SK-N-SH (cell line): ENCODE data around the gene MAP3K4. TPM values are rescaled to one million over a fixed set of nuclear protein-coding genes. Genes with fewer than 3 reads are reported as not detected.

Experiments
- CTCF ChIA-PET: fragments of 300-600, 350-600 bp; formaldehyde crosslinking; extraction: SDS; loops from one replicate; lab custom pipeline; 2021; lab: Yijun Ruan, JAX
- POLR2A ChIA-PET: fragments of 350-600 bp; sonication (Branson Sonifier 250); formaldehyde crosslinking; extraction: SDS; loops from one replicate; lab custom pipeline; 2020; ENCODE audit warnings: antibody characterized with exemption, inconsistent platforms; lab: Yijun Ruan, JAX
- DNase-seq: peaks from one replicate; pipeline ENCODE4 v3.0.0; 2012
- H2AFZ ChIP-seq: fragments of 200-600 bp; sonication (generic); 2 replicates; pipeline ENCODE4 v1.8.1; 2016; ENCODE audit warnings: antibody characterized with exemption, mild to moderate bottlenecking, low read depth
- H3F3A ChIP-seq: fragments of 200-600 bp; sonication (generic); replicated peaks from 2 replicates; pipeline ENCODE3; 2016; ENCODE audit warnings: antibody characterized with exemption, mild to moderate bottlenecking; ENCODE audit not compliant: insufficient read depth
- H3K27ac ChIP-seq, 2 experiments: fragments of 200-500 bp in 1 of 2; fragments of 200-600 bp in 1 of 2; sonication (Bioruptor generic) in 1 of 2; sonication (generic), shearing (Covaris generic) in 1 of 2; 2 replicates each; pipeline versions ENCODE4 v1.5.1 to v1.6.1; 2014 to 2016; ENCODE audit warnings: low read depth in 2 of 2, inconsistent platforms in 1 of 2, low read length in 1 of 2, mild to moderate bottlenecking in 1 of 2, mixed read lengths in 1 of 2
- H3K27me3 ChIP-seq: fragments of 200-600 bp; sonication (generic), shearing (Covaris generic); 2 replicates; pipeline ENCODE4 v1.6.1; 2016; ENCODE audit warnings: mixed run types; ENCODE audit not compliant: insufficient read depth
- H3K36me3 ChIP-seq, 2 experiments: fragments of 200-500 bp in 1 of 2; fragments of 200-600 bp in 1 of 2; sonication (Bioruptor generic) in 1 of 2; sonication (generic) in 1 of 2; replicated peaks in 1 of 2; 2 replicates each; pipeline versions ENCODE3 to v1.5.1; 2014 to 2016; ENCODE audit warnings: low read length in 1 of 2, mild to moderate bottlenecking in 1 of 2; ENCODE audit not compliant: insufficient read depth in 2 of 2, control insufficient read depth in 1 of 2
- H3K4me1 ChIP-seq, 2 experiments: fragments of 200-500 bp in 1 of 2; fragments of 200-600 bp in 1 of 2; sonication (Bioruptor generic) in 1 of 2; sonication (generic), shearing (Covaris generic) in 1 of 2; 2 replicates each; pipeline versions ENCODE4 v1.5.1 to v1.6.1; 2014 to 2016; ENCODE audit warnings: low read depth in 1 of 2, low read length in 1 of 2, mixed run types in 1 of 2; ENCODE audit not compliant: insufficient read depth in 2 of 2, control insufficient read depth in 1 of 2
- H3K4me2 ChIP-seq: fragments of 200-600 bp; sonication (generic), shearing (Covaris generic); 2 replicates; pipeline ENCODE4 v1.6.1; 2017; ENCODE audit warnings: mixed run types
- H3K4me3 ChIP-seq, 2 experiments: fragments of 200-500 bp in 1 of 2; fragments of 200-600 bp in 1 of 2; sonication (Bioruptor generic) in 1 of 2; sonication (generic), shearing (Covaris generic) in 1 of 2; 2 replicates each; pipeline versions ENCODE4 v1.5.1 to v1.8.1; 2014 to 2016; ENCODE audit warnings: low read depth in 2 of 2, inconsistent platforms in 1 of 2, low read length in 1 of 2, mild to moderate bottlenecking in 1 of 2, mixed read lengths in 1 of 2, moderate library complexity in 1 of 2
- H3K79me2 ChIP-seq: fragments of 200-600 bp; sonication (generic); 2 replicates; pipeline ENCODE4 v1.8.1; 2017; ENCODE audit warnings: mild to moderate bottlenecking; ENCODE audit not compliant: insufficient read depth
- H3K9ac ChIP-seq: fragments of 200-600 bp; sonication (generic); 2 replicates; pipeline ENCODE4 v1.6.1; 2017; ENCODE audit warnings: mixed run types
- H3K9me2 ChIP-seq: fragments of 200-600 bp; sonication (generic); 2 replicates; pipeline ENCODE4 v1.6.1; 2017; ENCODE audit warnings: mixed run types
- H3K9me3 ChIP-seq: fragments of 200-600 bp; sonication (generic); 2 replicates; pipeline ENCODE4 v1.6.1; 2017; ENCODE audit warnings: mixed run types, mild to moderate bottlenecking, moderate library complexity
- H4K20me1 ChIP-seq: fragments of 200-600 bp; sonication (generic); 2 replicates; pipeline ENCODE4 v1.6.1; 2017; ENCODE audit warnings: mild to moderate bottlenecking, mixed run types; ENCODE audit not compliant: insufficient read depth
- CHD2 ChIP-seq: fragments of 150-350 bp; IDR thresholded peaks from 2 replicates; pipeline ENCODE4 v1.6.1; 2018; ENCODE audit warnings: low read length; ENCODE audit not compliant: partially characterized antibody
- CTCF ChIP-seq: fragments of 200-600 bp; sonication (generic); IDR thresholded peaks from 2 replicates; pipeline ENCODE4 v1.6.1; 2017; ENCODE audit warnings: antibody characterized with exemption, mild to moderate bottlenecking, moderate library complexity
- EZH2phosphoT487 ChIP-seq: fragments of 200-600 bp; sonication (generic); IDR thresholded peaks from 2 replicates; pipeline ENCODE4 v1.6.1; 2017; ENCODE audit warnings: low read depth, mixed run types, mild to moderate bottlenecking, antibody characterized with exemption, moderate library complexity, borderline replicate concordance
- FOSL2 ChIP-seq: IDR thresholded peaks from 2 replicates; pipeline ENCODE4 v1.4.0; 2012; ENCODE audit warnings: low read depth, mild to moderate bottlenecking, moderate library complexity, borderline replicate concordance
- GABPA ChIP-seq: IDR thresholded peaks from 2 replicates; pipeline ENCODE4 v1.4.0; 2012; ENCODE audit warnings: low read depth, mild to moderate bottlenecking
- NFIC ChIP-seq: IDR thresholded peaks from 2 replicates; pipeline ENCODE4 v1.4.0; 2012; ENCODE audit warnings: borderline replicate concordance
- PBX3 ChIP-seq: IDR thresholded peaks from 2 replicates; pipeline ENCODE4; 2012
- RCOR1 ChIP-seq: fragments of 150-350 bp; IDR thresholded peaks from 2 replicates; pipeline ENCODE4 v1.6.1; 2017; ENCODE audit warnings: antibody characterized with exemption, low read length
- RFX5 ChIP-seq: IDR thresholded peaks from 2 replicates; pipeline ENCODE4 v1.6.1; 2012; ENCODE audit warnings: mild to moderate bottlenecking, improper control_type of control experiment, low read length
- TAF1 ChIP-seq: IDR thresholded peaks from 2 replicates; pipeline ENCODE4 v1.6.1; 2012; ENCODE audit warnings: low read depth, mild to moderate bottlenecking, low read length, moderate library complexity, borderline replicate concordance
- TEAD4 ChIP-seq: IDR thresholded peaks from 2 replicates; pipeline ENCODE4 v1.4.0; 2012; ENCODE audit warnings: mild to moderate bottlenecking, borderline replicate concordance; ENCODE audit not compliant: insufficient read depth
- WGBS: methylation state at CpG from one replicate; pipeline ENCODE4 v1.1.6; 2017; ENCODE audit warnings: low lambda C conversion rate; 5-methylcytosine and 5-hydroxymethylcytosine counted together
- polyA plus RNA-seq, 3 experiments: library from polyadenylated mRNA; depleted of rRNA; stranded (reverse); fragments of >200 nt; gene quantifications; 2 replicates each; pipeline ENCODE4 v1.2.3, GENCODE V29; 2012

Gene MAP3K4
- polyA plus RNA-seq, 1 of the 3 experiments (the other 2 are of a cell fraction): 6.8 TPM

- TF ChIP-seq RCOR1: no peak
- no peak for TF ChIP-seq EZH2phosphoT487
- no peak for TF ChIP-seq PBX3
- TF ChIP-seq CHD2: no peak
- TF ChIP-seq FOSL2: no peak
- no peak for TF ChIP-seq RFX5
- no peak for TF ChIP-seq CTCF
- no peak for TF ChIP-seq TEAD4
- TF ChIP-seq GABPA: no peak
- H2AFZ ChIP-seq: no peak overlapping the region
- WGBS: 98% methylated on average over 4 of the region's 4 CpGs
- H3K27me3 ChIP-seq: no peaks in the 10 kb centered on the region
- no peak overlapping the region for H3K4me2 ChIP-seq
- 0 out of 4 replicates have a peak, but pooled peaks cover 0 to 4% of the 10 kb centered on the region in 2 experiments for H3K4me1 ChIP-seq
- H3K4me3 ChIP-seq: no peak overlapping the region
- H3K79me2 ChIP-seq: no peaks in the 10 kb centered on the region
- H4K20me1 ChIP-seq: no peaks in the 10 kb centered on the region
- DNase-seq: no peak
- H3K36me3 ChIP-seq: peaks cover 58 to 86% of the 10 kb centered on the region in 2 experiments
- H3K9ac ChIP-seq: no peak overlapping the region
- no peaks in the 10 kb centered on the region for H3F3A ChIP-seq
- H3K27ac ChIP-seq: no peak overlapping the region
- ChIA-PET POLR2A (no interaction called here), CTCF (interaction anchor here (1.0 to 1.1 kb wide), 2 partner anchors 259 to 263 kb away, joined by 3 read pairs; no protein-coding TSS in a partner anchor)
- no peaks in the 10 kb centered on the region for H3K9me3 ChIP-seq
- H3K9me2 ChIP-seq: no peaks in the 10 kb centered on the region
Observed at GRCh38 chr6:161111261-161111660, 119.7 kb downstream of the MAP3K4 start.

GRCh38 chr6:161115468-161115867 lies 123.9 kb downstream of the MAP3K4 start:
- H3K9me3 ChIP-seq: peaks cover 11% of the 10 kb centered on the region; the same call in 1 of the 2 replicates
- H3K4me3 ChIP-seq: no peak overlapping the region
- WGBS: 100% methylated on average over 3 of the region's 3 CpGs
- H2AFZ ChIP-seq: no peak overlapping the region
- no peaks in the 10 kb centered on the region for H4K20me1 ChIP-seq
- no peak for DNase-seq
- no peaks in the 10 kb centered on the region for H3K4me1 ChIP-seq
- no peak overlapping the region for H3K4me2 ChIP-seq
- no peaks in the 10 kb centered on the region for H3K79me2 ChIP-seq
- H3F3A ChIP-seq: peaks cover 7% of the 10 kb centered on the region
- H3K9ac ChIP-seq: no peak overlapping the region
- TF ChIP-seq NFIC: no peak
- no peak for TF ChIP-seq TAF1
- no peak overlapping the region for H3K27ac ChIP-seq
- H3K9me2 ChIP-seq: no peaks in the 10 kb centered on the region
- H3K27me3 ChIP-seq: no peaks in the 10 kb centered on the region
- H3K36me3 ChIP-seq: peaks cover 60 to 80% of the 10 kb centered on the region in 2 experiments
- CTCF ChIA-PET: interaction anchor here (0.6 to 2.3 kb wide), 3 partner anchors 14 to 1617 kb away, joined by 3 to 8 read pairs (median 3); no protein-coding TSS in a partner anchor
- POLR2A ChIA-PET: no interaction called here
